HG02571 (cell line): ENCODE data around the gene RAN.
A peak's percentile ranks its signal among the peaks of the same experiment; 100 is the strongest.
"Not testable (repeated sequence)": the region's sequence is repeated elsewhere in the genome, so short reads cannot be mapped to it uniquely, and the experiment has no call there.

Experiments used
- ATAC-seq: cut with Tn5 transposase; IDR thresholded peaks from one replicate; pipeline ENCODE4 v1.9.1; 2021; ENCODE audit warnings: mild to moderate bottlenecking, moderate library complexity; ENCODE audit not compliant: unreplicated experiment

RAN gene

DNA sequence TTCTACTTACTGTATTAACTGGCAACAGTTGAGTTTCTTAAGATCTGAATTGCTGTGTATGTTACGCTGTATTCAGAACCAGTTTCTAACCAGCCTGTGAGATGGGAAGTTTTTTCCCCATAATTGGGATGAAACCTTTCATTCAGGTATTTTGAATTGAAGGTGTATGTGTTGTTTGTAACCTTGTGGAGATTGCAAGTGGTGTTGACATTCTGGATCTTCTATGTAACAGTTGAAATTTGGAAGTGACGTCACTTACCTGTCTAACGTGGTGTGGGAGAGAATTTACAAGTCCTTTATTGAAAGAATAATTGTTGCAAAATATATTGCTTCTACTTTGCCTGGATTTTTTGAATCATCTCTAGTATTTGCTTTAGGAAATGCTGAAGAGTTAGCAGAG, 5.5 kb downstream of the RAN start:
- no peak for ATAC-seq

DNA sequence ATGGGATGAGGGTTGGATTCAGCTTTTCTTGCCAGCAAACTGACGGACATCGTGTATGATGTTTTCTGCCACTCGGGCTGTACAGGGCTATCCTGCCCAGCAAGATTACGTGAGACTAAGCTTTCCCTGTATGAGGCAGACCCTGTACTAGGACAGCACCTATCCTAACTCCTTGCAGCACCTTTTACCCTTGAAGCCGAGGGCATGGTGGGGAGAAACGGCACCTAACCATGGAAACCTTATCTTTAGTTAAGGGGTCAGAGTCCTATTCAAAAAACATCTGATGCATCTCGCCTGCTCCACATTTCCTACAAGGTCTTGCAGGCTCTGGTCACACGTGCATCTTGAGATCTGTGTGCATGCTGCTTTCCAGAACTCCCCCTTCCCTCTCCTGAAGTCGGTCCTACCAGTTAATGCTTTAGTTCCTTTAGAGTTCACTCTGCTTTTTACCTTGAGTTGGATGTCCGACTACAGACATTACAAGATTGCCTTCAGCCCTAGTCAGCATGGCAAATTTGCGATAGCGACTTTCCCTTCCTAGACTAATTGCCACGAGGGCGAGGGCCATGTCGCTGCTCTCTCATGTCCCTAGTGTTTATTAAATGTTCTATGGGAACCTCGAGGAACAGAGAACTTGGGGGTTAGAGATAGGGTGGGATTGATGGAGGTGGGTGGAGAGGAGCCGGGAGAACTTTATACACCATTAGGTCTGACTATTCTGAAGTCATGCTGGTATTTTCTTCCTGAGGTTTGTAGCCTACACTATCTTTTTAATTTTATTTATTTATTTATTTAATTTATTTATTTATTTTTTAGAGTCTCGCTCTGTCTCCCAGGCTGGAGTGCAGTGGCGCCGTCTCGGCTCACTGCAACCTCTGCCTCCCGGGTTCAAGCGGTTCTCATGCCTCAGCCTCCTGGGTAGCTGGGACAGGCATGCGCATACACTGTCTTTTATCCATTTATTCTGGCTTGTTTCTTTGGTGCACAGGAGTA, 6.6 kb downstream of the RAN start:
- ATAC-seq = peak; percentile 14

DNA sequence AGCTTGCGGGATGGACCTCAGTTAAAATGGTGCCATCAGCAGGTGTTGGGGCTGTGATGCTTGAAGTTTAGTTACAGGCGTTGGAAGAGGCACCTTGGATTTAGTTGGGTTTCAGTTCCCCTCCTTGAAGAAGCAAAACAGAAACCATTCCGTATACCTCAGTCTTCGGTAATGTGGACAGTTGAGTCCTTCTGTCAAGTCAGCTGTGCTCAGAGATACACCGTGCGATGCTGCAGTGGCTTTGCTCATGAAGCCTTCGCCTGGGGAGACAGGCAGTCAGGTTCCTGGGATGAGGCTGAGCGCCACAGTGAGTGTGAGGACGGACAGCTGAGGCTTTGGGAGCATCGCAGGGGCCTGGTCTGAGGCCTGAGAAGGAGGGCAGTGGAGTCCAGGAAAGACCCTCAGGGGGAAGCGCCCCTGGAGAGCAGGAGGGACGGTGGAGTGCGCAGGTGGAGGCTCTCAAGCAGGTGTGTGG, 7.4 kb downstream of the RAN start:
- ATAC-seq = peak; percentile 64

DNA sequence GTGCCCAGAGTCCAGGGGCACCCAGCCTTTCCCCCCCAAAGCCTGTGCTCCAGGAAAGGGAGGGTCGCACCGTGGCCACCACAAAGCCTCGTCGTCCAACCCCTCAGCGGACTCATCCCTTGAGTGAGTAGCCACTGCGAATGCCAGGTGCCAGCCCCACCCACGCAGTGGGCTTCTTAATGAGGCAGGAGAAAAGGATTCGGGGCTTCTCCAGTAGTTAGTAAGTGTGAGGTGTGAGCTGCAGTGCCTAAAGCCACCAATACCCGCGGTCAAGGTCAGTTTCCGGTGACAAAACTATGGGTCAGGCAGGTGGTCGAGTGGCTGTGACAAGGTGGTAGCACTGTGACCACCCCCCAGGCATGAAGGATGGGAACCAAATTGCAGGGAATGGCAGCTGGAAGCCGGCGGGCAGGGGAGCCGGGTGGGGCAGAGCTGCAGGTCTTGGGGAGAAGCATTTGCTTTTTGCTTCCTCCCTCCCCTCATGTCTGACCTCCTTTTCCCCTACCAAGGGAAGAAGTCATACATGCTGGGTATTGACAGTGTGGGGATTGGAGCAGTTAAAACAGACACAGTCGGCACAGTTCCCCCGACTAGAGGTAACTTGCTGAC, 8.0 kb downstream of the RAN start:
- no peak for ATAC-seq

DNA sequence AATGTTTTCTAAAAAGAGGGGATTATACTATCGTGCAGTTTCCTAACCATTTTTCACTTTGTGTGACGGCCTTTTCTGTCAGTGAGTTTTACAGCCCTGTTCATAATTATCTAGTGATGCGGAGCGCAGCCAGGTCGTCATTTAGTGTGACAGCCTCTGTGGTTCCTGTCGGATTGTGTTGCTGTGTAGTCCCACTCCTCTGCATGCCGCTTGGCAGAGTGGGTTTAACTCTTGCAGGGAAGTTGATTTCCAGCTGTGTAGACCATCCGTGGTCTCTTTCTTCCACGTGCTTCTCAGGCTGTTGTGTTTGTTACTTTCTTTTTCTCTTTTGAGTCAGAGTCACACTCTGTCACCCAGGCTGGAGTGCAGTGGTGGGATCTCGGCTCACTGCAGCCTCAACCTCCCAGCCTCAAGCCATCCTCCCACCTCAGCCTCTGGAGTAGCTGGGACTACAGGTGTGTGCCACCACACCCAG, 8.6 kb downstream of the RAN start:
- no peak for ATAC-seq

DNA sequence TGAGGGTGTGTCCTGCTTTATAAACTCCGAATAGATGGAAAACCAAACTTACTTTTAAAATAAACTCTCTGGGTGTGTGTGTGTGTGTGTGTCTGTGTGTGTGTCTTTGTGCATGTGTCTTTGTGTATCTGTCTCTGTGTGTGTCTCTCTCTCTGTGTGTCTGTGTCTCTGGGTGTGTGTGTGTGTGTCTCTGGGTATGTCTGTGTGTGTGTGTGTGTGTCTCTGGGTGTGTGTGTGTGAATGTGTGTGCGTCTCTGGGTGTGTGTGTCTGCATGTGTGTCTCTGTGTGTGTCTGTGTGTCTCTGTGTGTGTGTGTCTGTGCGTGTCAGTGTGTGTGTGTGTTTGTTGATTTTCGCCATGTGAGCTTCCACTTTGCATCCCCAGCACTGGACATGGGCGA, 9.2 kb downstream of the RAN start:
- no peak for ATAC-seq

DNA sequence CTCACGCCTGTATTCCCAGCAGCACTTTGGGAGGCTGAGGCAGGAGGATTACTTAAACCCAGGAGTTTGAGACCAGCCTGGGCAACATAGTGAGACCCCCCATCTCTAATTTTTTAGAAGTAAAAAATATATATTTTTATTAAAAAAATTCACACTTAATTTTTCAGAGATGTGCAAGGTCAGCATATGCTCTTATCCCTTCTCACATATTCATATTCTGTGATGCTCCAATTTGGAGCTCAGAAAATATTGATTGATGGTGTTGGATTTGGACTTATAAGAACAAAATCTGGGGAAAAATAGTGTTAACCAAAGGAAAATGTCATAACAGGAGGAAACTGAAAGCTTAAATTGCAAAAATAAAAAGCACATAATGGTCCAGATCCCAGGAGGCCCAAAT, 9.7 kb downstream of the RAN start:
- no peak for ATAC-seq

DNA sequence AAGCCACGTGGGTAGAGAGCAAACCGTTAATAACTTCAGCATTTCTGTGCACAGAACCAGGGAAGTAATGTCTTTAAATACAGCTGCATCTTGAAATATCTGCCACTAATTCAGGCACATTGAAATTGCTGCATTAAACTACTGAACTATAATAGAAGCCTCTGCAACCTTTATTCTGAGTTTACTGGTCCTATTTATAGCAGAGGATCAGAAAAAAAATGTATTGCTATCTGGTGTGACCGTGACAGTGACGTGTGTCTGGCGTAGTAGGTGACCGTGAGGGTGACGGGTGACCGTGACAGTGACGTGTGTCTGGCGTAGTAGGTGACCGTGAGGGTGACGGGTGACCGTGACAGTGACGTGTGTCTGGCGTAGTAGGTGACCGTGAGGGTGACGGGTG, 15.3 kb downstream of the RAN start:
- ATAC-seq = not testable (repeated sequence)

DNA sequence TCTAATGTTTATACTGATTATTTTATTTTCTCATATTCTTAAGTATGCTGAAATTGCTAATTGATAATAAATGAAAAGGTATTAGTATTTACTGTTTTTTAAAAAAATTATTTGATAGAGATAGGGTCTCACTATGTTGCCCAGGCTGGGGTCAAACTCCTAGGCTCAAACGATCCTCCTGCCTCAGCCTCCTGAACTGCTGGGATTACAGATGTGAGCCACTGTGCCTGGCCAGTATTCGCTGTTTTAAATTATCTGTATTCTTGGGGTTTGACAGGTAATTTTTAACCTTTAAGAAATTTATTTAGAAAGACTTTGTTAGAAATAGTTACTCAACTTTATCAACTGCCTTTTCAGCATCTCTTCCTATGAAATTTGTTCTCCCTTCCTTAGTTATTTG, 32.2 kb downstream of the RAN start:
- ATAC-seq = no peak

DNA sequence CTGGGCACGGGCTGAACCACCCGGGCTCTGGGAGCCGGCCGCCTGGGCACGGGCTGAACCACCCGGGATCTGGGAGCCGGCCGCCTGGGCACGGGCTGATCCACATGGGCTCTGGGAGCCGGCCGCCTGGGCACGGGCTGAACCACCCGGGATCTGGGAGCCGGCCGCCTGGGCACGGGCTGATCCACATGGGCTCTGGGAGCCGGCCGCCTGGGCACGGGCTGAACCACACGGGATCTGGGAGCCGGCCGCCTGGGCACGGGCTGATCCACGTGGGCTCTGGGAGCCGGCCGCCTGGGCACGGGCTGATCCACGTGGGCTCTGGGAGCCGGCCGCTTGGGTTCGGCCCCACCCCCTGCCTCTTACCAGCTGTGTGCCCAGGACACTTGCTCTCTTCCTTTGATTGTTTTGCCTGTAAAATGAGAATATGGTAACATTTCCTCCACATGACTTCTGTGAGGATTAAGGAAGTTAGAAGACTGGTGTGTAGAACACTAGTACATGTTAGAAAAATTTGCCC, 33.1 kb downstream of the RAN start:
- not testable (repeated sequence) for ATAC-seq

DNA sequence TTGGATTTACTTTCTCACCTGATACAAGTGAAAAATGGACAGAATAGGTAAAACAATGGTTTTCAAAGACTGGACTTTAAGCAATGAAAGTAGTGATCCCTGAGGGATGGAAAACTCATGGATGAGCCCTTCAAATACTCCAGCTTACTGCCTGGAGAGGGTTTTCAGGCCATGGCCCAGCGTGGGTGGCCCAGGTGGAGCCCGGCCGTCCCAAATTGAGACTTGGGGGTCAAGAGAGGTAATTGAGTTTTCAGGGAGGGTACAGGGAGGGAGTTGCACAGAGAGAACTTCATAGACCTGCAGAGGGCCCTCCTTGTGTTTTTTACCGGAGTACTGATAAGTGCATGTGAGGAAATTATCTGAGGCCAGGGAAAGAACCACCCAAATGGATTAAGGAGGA, 37.2 kb downstream of the RAN start:
- no peak for ATAC-seq

DNA sequence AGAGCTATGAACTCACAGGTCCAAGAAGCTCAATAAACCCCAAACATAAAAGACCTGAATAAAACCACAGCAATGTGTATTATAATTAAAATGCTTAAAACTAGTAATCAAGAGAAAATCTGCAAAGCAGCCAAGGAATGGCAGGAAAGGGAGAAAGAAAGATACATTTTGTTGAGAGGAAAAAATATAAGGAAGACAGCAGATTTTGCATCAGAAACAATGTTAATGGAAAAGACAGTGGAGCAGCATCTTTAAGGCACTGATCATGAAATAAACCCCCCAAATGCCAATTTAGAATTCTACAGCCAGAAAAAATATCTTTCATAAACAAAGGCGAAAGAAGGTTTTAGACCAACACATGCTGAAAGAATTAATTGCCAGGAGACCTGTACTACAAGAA, 39.3 kb downstream of the RAN start:
- no peak for ATAC-seq

DNA sequence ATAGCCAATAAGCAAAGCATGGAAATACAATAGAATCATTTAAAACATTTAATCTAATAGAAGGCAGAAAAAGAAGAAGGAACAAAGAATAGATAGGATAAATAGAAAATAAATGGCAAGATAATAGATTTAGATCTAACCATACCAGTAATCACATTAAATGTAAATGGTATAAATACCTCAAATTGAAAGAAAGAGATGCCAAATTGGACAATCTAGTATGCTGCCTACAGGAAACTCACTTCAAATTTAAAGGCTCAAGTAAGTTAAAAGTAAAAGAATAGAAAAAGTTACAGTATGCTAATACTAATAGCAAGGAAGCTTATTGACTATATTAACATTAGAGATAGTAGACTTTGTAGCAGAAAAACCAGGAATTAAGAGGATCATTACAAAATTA, 40.1 kb downstream of the RAN start:
- ATAC-seq = no peak

DNA sequence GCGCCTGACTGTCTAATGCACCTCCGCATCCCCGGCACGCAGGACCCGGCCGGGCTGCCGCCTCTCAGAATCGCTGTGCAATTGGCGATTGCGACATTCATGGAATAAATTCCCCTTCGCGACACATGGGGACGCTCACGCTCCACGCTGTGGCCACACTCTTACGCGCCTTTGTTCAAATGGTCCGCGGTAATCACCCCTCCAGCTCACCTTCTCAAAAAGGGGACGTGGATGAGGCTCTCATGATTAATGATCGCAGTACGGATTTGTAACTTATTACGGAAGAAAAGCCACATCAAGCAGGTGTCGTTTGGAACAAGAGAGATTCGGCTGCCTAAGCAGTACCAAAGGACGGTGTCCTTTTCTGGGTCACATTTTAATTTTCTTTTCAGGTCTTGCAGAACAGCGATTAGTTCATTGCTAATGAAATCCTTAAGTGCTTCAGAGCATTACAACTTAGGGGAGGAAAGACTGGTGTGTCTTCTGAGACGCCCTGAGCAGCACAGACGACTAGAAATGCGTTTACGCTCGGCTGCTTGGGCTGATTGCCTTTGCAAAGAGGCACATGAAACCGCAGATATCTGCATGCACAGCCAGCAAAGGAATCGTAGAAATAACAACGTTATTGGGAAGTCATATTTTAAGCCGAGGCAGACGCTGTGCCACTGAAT, 44.5 kb downstream of the RAN start:
- ATAC-seq = no peak

DNA sequence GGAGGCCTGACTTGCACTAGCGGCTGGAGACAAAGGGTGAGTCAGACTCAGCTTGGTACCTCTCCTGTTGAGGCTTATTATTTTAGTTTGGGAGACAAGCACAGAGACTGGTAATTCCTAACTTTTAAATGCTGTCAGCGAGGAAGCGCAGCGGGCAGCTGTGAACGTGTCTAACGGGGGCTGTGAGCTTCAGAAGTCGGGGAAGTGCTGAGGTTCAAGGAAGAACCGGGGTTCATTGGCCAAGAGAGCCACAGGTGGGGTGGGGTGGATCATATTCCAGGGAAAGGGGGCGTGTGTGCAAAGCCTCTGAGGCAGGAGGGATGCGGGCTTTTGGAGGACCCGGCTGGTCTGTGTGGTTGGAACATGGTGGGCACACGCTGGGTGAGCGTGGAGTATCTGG, 45.7 kb downstream of the RAN start:
- no peak for ATAC-seq

DNA sequence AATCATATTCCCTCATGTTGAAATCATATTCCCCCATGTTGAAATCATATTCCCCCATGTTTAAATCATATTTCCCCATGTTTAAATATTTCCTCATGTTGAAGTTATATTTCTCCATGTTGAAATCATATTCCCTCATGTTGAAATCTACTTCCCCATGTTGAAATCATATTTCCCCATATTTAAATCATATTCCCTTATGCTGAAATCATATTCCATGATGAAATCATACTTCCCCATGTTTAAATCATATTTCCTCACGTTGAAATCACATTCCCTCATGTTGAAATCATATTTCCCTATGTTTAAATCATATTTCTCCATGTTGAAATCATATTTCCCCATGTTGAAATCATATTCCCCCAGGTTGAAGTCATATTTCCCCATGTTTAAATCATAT, 47.2 kb downstream of the RAN start:
- ATAC-seq = no peak

DNA sequence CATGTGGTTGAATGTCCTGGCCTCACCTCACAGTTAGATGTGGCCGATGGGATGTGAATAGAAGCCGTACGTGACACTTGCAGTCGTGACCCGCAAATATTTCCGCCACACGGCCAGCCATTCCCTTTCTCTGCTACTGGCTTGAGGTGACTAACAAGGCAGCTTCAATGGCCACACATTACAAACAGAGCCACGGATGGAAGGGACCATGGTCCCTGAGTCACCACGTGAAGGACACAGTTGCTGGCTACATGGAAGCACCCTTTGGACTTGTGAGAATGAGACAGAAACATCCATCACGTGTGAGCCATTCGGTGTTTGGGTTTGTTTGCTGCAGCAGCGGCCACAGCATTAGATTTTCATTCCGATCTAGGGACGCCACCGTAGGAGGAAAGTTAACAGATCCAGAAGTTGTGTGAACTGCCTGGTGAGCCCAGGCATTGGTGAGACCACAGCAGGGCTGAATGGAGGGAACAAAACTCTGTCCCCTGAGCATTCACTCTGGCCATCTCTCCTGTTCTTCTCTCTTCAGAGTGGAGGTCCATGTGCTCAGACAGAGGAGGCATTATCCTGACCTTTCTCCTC, 48.3 kb downstream of the RAN start:
- no peak for ATAC-seq

DNA sequence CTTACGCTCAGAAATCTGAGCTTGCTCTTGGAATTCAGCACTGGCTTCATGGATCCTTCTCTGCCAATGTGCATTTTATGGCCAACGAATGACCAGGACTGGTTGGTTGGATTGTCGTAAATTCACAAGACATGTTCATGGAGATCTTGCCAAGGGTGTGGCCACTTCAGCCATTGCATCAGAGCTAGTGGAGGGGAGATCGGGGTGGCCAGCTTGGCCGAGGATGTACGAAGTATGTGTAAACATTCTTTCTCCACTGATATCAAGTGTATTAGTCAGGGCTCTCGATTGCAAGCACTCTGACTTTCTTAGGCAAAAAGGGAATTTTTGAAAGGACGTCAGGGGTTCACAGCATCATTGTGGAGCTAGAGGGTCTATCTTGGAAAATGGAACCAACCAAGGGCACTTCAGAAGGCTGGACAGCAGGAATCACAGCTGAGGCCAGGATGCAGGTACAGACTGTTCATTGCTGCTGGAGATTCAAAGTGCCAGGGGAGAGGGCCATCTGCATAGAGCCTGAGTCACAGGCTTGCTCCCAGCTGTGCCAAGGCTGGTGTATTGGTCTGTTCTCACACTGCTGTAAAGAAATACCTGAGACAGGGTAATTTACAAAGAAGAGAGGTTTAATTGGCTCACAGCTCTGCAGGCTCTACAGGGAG, 49.0 kb downstream of the RAN start:
- ATAC-seq = no peak

DNA sequence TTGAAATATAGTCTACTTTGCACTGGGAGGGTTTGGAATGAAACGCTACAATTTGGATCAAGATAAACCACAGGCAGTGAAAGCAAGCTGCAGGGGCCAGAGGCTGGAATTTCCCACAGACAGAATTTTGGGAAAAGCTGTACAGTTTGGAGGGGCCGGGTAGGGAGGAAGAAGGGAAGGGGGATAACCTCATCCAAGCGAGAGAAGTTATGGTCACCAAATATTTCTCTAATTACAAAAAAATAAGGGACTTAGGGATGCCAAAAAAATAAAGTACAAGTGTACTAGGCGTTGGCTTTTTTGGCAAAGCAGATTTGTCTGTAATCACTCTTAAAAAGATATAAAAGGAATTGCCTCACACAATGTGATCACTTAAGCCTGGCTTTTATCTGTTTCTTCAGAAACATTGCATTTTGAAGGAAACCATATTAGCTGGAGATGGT, 50.7 kb downstream of the RAN start:
- no peak for ATAC-seq

DNA sequence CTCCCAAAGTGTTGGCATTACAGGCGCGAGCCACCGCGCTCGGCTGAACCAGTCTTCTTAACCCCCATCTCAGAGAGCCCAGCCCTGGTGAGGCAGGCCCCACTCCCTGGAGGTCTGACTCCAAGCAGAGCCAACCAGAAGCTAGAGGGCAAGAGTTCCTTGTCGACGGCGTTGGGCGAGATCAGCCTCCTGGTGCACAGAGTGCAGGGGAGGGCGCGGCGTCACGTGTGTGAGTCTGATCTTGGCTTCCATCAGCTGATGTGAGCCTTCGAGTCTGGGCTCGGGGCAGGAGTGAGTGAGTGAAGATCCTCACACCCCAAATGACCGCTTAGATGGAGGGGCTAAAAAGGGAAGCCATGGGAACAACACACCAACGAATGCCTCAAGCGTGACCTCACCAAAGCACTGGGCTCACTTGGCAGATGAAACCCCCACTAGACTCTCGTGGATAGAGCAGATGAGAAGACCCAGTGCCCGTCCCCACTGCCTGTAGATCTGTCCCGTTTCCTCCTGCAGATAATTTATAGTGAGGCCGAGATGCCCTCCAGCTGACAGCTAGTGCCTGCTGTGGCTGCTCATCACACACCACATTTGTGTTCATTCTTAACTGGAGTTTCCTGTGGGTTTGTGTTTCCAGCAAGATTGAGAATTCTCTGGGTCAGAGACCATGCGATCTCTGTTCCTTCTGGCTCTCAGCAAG, 53.2 kb downstream of the RAN start:
- no peak for ATAC-seq
